GM18517 (cell line): ENCODE results near the gene MEF2B.
"Not testable (repeated sequence)": the region's sequence is repeated elsewhere in the genome, so short reads cannot be mapped to it uniquely, and the experiment has no call there.

Source experiments
- ATAC-seq: cut with Tn5 transposase; IDR thresholded peaks from one replicate; pipeline ENCODE4 v1.9.1; 2021; ENCODE audit warnings: mild to moderate bottlenecking, moderate library complexity; ENCODE audit not compliant: unreplicated experiment

Gene MEF2B

DNA sequence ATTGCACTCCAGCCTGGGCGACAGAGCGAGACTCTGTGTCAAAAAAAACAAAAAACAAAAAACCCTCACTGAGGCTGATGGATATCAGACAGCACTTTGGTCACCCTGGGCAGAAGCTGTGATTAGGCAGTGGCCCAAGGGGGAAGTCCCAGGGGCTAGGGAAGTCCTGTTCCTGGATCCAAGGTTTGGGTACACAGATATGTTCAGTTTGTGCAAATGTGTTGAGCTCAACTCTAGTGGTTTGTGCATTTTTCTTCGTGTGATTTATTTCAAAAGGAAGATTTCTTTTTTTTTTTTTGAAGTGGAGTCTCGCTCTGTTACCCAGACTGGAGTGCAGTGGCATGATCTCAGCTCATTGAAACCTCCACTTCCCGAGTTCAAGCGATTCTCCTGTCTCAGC is 12.3 kb downstream of the MEF2B start:
- no peak for ATAC-seq

GRCh38 chr19:19155495-19156219 is 14.4 kb downstream of the MEF2B start:
- ATAC-seq = peak; percentile 81

- no peak for ATAC-seq
Measured at GRCh38 chr19:19154768-19155494, 15.1 kb downstream of the MEF2B start.

DNA sequence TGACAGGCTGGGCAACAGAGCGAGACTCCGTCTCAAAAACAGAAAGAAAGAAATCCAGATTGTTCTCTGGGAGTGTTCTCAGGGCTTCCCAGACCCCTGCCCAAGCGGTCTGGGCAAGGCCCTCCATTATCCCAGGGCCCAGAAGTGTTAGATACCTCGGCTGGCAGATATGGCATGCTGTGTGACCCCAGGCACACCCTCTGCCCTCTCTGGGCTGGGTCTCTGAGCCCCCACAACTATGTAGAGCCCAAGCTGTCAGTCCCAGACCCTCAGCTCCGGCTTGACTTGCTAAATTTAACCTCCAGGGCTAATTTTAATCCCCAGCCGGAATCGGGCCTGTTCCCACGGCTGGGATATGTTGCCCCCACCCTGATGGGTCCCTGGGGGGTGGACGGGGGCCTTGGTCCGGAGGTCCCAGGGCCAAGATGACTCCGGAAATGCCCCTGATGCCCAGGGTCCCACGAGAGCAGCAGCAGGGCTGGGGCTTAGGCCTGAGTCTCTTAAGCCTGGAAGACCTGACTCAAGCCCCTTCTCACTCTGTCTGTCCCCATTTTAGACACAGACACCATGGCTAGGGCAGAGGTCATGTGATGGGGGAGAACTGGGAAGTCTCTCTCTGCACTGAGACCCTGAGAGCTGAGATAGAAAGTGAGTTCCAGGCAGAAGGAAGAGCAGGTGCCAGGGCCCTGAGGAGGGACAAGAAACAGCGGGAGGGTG is 17.2 kb downstream of the MEF2B start:
- no peak for ATAC-seq

- no peak for ATAC-seq
Measured at GRCh38 chr19:19151418-19151817, 18.6 kb downstream of the MEF2B start.

GRCh38 chr19:19149435-19149834 is 20.6 kb downstream of the MEF2B start:
- ATAC-seq = no peak

- ATAC-seq = not testable (repeated sequence)
Measured at GRCh38 chr19:19148504-19148903, 21.6 kb downstream of the MEF2B start.

GRCh38 chr19:19147344-19147743 is 22.7 kb downstream of the MEF2B start:
- ATAC-seq = no peak

GRCh38 chr19:19146865-19147264 is 23.2 kb downstream of the MEF2B start:
- ATAC-seq = no peak

- no peak for ATAC-seq
Measured at GRCh38 chr19:19145684-19146608, 24.1 kb downstream of the MEF2B start.

- ATAC-seq = no peak
Measured at GRCh38 chr19:19145281-19145680, 24.8 kb downstream of the MEF2B start.

GRCh38 chr19:19142347-19142746 is 27.7 kb downstream of the MEF2B start:
- ATAC-seq = no peak

DNA sequence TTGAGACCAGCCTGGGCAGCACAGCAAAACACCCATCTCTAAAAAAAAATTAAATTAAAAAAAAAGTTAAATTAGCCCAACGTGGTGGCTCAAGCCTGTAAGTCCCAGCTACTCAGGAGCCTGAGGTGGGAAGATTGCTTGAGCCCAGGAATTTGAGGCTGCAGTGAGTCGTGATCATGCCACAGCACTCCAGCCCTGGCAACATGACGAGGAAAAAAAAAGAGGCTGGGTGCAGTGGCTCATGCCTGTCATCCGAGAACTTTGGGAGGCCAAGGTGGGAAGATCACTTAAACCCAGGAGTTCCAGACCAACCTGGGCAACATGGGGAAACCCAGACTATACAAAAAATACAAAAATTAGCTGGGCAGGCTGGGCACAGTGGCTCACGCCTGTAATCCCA is 29.6 kb downstream of the MEF2B start:
- no peak for ATAC-seq

- no peak for ATAC-seq
Measured at GRCh38 chr19:19139876-19140229, 30.2 kb downstream of the MEF2B start.

GRCh38 chr19:19138109-19138981 is 31.7 kb downstream of the MEF2B start, which contains the start of gene TMEM161A:
Gene TMEM161A (minus strand): TSS chr19:19138478. CDS start chr19:19138428, 50 bp downstream.
- ATAC-seq = peak; percentile 98

- ATAC-seq = no peak
Measured at GRCh38 chr19:19137556-19138108, 32.4 kb downstream of the MEF2B start.

DNA sequence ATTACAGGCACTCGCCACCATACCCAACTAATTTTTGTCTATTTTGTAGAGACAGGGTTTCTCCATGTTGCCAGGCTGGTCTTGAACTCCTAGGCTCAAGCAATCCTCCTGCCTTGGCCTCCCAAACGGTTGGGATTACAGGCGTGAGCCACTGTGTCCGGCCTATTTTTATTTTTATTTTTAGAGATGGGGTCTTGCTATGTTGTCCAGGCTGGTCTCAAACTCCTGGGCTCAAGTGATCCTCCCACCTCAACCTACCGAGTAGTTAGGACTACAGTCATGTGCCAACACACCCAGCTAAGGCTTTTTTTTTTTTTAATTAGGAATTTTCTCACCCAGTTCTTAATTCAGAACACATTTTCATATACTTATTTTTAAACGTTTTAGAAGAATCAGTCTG is 34.4 kb downstream of the MEF2B start:
- not testable (repeated sequence) for ATAC-seq

DNA sequence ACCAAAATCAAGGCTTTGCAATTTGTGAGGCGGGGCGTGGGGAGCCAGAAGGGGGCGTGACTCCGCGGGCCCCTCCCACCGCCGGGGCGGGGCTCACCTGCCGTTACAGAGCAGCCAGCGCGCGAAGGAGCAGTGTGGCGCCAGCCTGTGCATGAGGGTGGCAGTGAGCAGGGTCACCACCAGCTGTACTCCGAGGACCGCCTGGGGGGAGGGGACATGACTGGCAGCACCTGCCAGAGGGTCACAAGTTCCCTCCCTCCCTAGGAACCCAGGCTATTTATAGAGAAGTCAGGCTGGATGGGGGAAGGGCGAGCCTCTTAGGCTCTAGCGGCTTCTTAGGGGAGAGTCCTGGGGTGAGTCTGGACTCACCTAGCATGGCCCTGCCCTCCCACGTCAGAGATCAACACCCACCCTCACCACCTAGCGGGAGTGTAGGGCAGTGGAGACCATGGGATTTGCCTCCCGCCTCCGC is 35.3 kb downstream of the MEF2B start:
- ATAC-seq = no peak

DNA sequence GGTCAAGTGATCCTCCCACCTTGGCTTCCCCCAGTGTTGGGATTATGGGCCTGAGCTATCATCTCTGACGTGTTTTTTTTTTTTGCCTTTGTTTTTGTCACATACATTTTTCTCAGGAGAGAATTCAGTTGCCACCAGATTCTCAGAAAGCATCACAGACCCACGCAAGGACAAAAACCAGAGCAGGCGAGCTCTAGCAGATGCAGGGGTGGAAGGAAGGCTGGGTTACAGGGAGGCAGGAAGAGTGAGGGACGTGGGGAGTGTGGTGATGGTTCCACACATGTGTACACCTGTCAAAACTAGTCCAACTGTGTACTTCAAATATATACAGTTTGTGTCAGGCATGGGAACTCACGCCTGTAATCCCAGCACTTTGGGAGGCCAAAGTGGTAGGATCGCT is 36.1 kb downstream of the MEF2B start:
- no peak for ATAC-seq
